ENCODE measurements around the gene APPL1. TPM values are rescaled to one million over a fixed set of nuclear protein-coding genes. Genes with fewer than 3 reads are reported as not detected.

The APPL1 gene
- total and polyA plus RNA-seq, 2 of the 13 experiments (the other 11 are each of a cell fraction or from before 2014, with no cell fraction given), result 14.3 to 29.0 TPM

DNA sequence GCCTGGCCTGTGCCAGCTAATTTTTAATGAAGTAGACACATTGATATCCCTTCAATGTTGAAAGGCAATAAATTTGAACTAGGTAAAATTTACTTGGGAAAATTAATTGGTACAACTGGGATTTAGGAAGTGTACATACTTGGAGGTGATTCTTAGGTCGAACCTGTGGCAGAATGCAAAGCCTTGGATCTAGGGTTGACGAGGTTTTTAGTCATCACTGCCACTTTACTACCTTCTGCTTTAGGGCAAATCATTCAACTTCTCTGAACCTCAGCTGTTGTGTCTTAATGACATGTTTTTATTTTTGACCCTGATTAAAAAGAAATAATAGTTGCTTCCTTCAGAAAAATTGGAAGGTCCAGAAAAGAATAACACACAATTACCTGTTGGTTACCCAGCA, 2.5 kb downstream of the APPL1 start:
- intact Hi-C loops (cut with micrococcal nuclease; ENCODE audit: unreplicated experiment) (no loop called here), in situ Hi-C loops (cut with HindIII; ENCODE audit: extremely low pct_ligation_motif_present, low pct_unique_long_range_greater_than_20kb) (no loop called here)
- ChIA-PET POLR2A (no interaction called here), CTCF (ENCODE audit: low intra/inter-chr PET ratio, low total read pairs) (no interaction called here)
- Histone ChIP-seq H3K79me2 (ENCODE audit: insufficient read depth, low read length) (peaks cover 39% of the 10 kb centered on the region), H4K20me1 (ENCODE audit: insufficient read depth, low read length) (0 out of 2 replicates have a peak, but pooled peaks cover 8% of the 10 kb centered on the region), H3K9ac (ENCODE audit: insufficient read depth, low read depth, low read length) (no peak overlapping the region), H3K4me3 (replicated peaks in 1 of 3; ENCODE audit: insufficient read depth in 1 of 3, low read depth in 2 of 3, low read length in 3 of 3) (no peak overlapping the region), H3K27me3 (ENCODE audit: control insufficient read depth in 1 of 2, insufficient read depth in 2 of 2, low read length in 2 of 2) (no peaks in the 10 kb centered on the region; a peak in 1 of 5 replicates), H3K4me2 (ENCODE audit: low read depth, low read length) (no peak overlapping the region), H2AFZ (ENCODE audit: low read length) (peak overlapping the region; percentile 2), H3K27ac (ENCODE audit: extremely low read length, insufficient read depth, low read length) (no peak overlapping the region), H3K36me3 (replicated peaks in 1 of 2; ENCODE audit: control insufficient read depth in 1 of 2, insufficient read depth in 2 of 2, low read length in 2 of 2) (no peaks in the 10 kb centered on the region), H3K9me3 (ENCODE audit: low read length) (no peaks in the 10 kb centered on the region), H3K4me1 (ENCODE audit: insufficient read depth, low read length) (peaks cover 40% of the 10 kb centered on the region)
- WGBS (ENCODE audit: low lambda C conversion rate), result 92% methylated on average over 2 of the region's 2 CpGs
- TF ChIP-seq ZNF713 (CRISPR knock-in tag; IDR thresholded peaks at IDR 0.05) (no peak), FOXK2 (IDR thresholded peaks at IDR 0.05) (no peak), KLF6 (CRISPR knock-in tag; IDR thresholded peaks at IDR 0.05) (no peak), ZNF354B (CRISPR knock-in tag; IDR thresholded peaks at IDR 0.05) (no peak), RBAK (CRISPR knock-in tag; IDR thresholded peaks at IDR 0.05) (no peak), ZBTB21 (CRISPR knock-in tag; IDR thresholded peaks at IDR 0.05) (no peak), KLF13 (CRISPR knock-in tag; IDR thresholded peaks at IDR 0.05) (no peak), ZNF564 (CRISPR knock-in tag; IDR thresholded peaks at IDR 0.05) (no peak), ZSCAN21 (CRISPR knock-in tag; IDR thresholded peaks at IDR 0.05; ENCODE audit: borderline replicate concordance) (no peak)
- DNase-seq (ENCODE audit: low spot score) (no peak), FAIRE-seq (no peak), ATAC-seq (no peak)
- BruUV-seq (replicated peaks), result TSS peak; percentile 27

GRCh38 chr3:57233799-57234198, 6.3 kb downstream of the APPL1 start:
- BruUV-seq (replicated peaks), result no TSS peak
- TF ChIP-seq SIX4 (CRISPR knock-in tag; IDR thresholded peaks at IDR 0.05) (peak; percentile 64; the same call in 1 of the 2 replicates), ZNF770 (CRISPR knock-in tag; IDR thresholded peaks at IDR 0.05) (peak; percentile 92), ZNF460 (CRISPR knock-in tag; IDR thresholded peaks at IDR 0.05; ENCODE audit: borderline replicate concordance) (peak; percentile 81), PAF1 (CRISPR knock-in tag; IDR thresholded peaks at IDR 0.05) (no peak), NR2F6 (IDR thresholded peaks at IDR 0.05) (no peak), NR2F6 (CRISPR knock-in tag; IDR thresholded peaks at IDR 0.05) (0 out of 2 replicates have a peak, but pooled peaks have one; percentile 20)
- no peak overlapping the region for H3K4me3 ChIP-seq (replicated peaks in 1 of 3; ENCODE audit: insufficient read depth in 1 of 3, low read depth in 2 of 3, low read length in 3 of 3)
- H3K79me2 ChIP-seq (ENCODE audit: insufficient read depth, low read length), result peaks cover 31% of the 10 kb centered on the region
- no peak overlapping the region for H3K27ac ChIP-seq (ENCODE audit: extremely low read length, insufficient read depth, low read length)
- H3K36me3 ChIP-seq (replicated peaks in 1 of 2; ENCODE audit: control insufficient read depth in 1 of 2, insufficient read depth in 2 of 2, low read length in 2 of 2), result peaks cover 0 to 12% of the 10 kb centered on the region in 2 experiments; a peak in 2 of 5 replicates
- in situ Hi-C loops (cut with HindIII; ENCODE audit: extremely low pct_ligation_motif_present, low pct_unique_long_range_greater_than_20kb), result no loop called here
- 60% methylated on average over 2 of the region's 2 CpGs for WGBS (ENCODE audit: low lambda C conversion rate)
- ChIA-PET POLR2A (no interaction called here), CTCF (ENCODE audit: low intra/inter-chr PET ratio, low total read pairs) (no interaction called here)
- intact Hi-C loops (cut with micrococcal nuclease; ENCODE audit: unreplicated experiment), result no loop called here
- ATAC-seq (no peak), DNase-seq (ENCODE audit: low spot score) (no peak), FAIRE-seq (no peak)
- H3K9me3 ChIP-seq (ENCODE audit: low read length), result no peaks in the 10 kb centered on the region
- H3K27me3 ChIP-seq (ENCODE audit: control insufficient read depth in 1 of 2, insufficient read depth in 2 of 2, low read length in 2 of 2), result no peaks in the 10 kb centered on the region
- 0 out of 2 replicates have a peak, but pooled peaks cover 6% of the 10 kb centered on the region for H4K20me1 ChIP-seq (ENCODE audit: insufficient read depth, low read length)
- H3K4me1 ChIP-seq (ENCODE audit: insufficient read depth, low read length), result peaks cover 22% of the 10 kb centered on the region
- no peak overlapping the region for H2AFZ ChIP-seq (ENCODE audit: low read length)
- no peak overlapping the region for H3K4me2 ChIP-seq (ENCODE audit: low read depth, low read length)
- no peak overlapping the region for H3K9ac ChIP-seq (ENCODE audit: insufficient read depth, low read depth, low read length)

All from HepG2 (cell line).